ENCODE results near the gene HOPX. TPM values are rescaled to one million over a fixed set of nuclear protein-coding genes. Genes with fewer than 3 reads are reported as not detected.

Gene HOPX
- total RNA-seq, 1 experiment from 2014 or later, result not detected

- no peak for DNase-seq (ENCODE audit: low spot score)
- no TSS peak for BruUV-seq (replicated peaks)
- ChIA-PET CTCF (no interaction called here), POLR2A (ENCODE audit: low non-redundant PET) (no interaction called here)
- intact Hi-C loops (cut with micrococcal nuclease; ENCODE audit: unreplicated experiment), result no loop called here
- TF ChIP-seq, protein P1, sequence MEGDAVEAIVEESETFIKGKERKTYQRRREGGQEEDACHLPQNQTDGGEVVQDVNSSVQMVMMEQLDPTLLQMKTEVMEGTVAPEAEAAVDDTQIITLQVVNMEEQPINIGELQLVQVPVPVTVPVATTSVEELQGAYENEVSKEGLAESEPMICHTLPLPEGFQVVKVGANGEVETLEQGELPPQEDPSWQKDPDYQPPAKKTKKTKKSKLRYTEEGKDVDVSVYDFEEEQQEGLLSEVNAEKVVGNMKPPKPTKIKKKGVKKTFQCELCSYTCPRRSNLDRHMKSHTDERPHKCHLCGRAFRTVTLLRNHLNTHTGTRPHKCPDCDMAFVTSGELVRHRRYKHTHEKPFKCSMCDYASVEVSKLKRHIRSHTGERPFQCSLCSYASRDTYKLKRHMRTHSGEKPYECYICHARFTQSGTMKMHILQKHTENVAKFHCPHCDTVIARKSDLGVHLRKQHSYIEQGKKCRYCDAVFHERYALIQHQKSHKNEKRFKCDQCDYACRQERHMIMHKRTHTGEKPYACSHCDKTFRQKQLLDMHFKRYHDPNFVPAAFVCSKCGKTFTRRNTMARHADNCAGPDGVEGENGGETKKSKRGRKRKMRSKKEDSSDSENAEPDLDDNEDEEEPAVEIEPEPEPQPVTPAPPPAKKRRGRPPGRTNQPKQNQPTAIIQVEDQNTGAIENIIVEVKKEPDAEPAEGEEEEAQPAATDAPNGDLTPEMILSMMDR (conservative IDR thresholded peaks at IDR 0.05; ENCODE audit: low read depth, low read length), result no peak
- no peak for TF ChIP-seq EZH2 (IDR thresholded peaks at IDR 0.05; ENCODE audit: borderline replicate concordance, low read depth, low read length, poor library complexity, severe bottlenecking)
- no peaks in the 10 kb centered on the region for H3K27me3 ChIP-seq (replicated peaks; ENCODE audit: insufficient read depth, low read depth, low read length, poor library complexity)
- no peaks in the 10 kb centered on the region for H3K36me3 ChIP-seq (ENCODE audit: insufficient read depth, low read length, poor library complexity, severe bottlenecking)
- no peak overlapping the region for H3K4me3 ChIP-seq (ENCODE audit: low read depth, low read length, poor library complexity, severe bottlenecking)
- H3K4me1 ChIP-seq (ENCODE audit: insufficient read depth, low read length, poor library complexity, severe bottlenecking), result no peaks in the 10 kb centered on the region
- no peak overlapping the region for H3K27ac ChIP-seq (ENCODE audit: low read depth, low read length, poor library complexity, severe bottlenecking)
- H3K9me3 ChIP-seq (ENCODE audit: low read depth, low read length, poor library complexity, severe bottlenecking), result no peaks in the 10 kb centered on the region
These were observed 11.5 kb upstream of the HOPX start for GRCh38 chr4:56692576-56692975.

GRCh38 chr4:56691425-56691824 lies 10.3 kb upstream of the HOPX start:
- no peaks in the 10 kb centered on the region for H3K4me1 ChIP-seq (ENCODE audit: insufficient read depth, low read length, poor library complexity, severe bottlenecking)
- H3K27ac ChIP-seq (ENCODE audit: low read depth, low read length, poor library complexity, severe bottlenecking), result no peak overlapping the region
- no peak for DNase-seq (ENCODE audit: low spot score)
- no peaks in the 10 kb centered on the region for H3K9me3 ChIP-seq (ENCODE audit: low read depth, low read length, poor library complexity, severe bottlenecking)
- POLR2A ChIA-PET (ENCODE audit: low non-redundant PET), result no interaction called here
- no TSS peak for BruUV-seq (replicated peaks)
- H3K36me3 ChIP-seq (ENCODE audit: insufficient read depth, low read length, poor library complexity, severe bottlenecking), result no peaks in the 10 kb centered on the region
- CTCF ChIA-PET, result no interaction called here
- intact Hi-C loops (cut with micrococcal nuclease; ENCODE audit: unreplicated experiment), result no loop called here
- TF ChIP-seq, protein P1 (conservative IDR thresholded peaks at IDR 0.05; ENCODE audit: low read depth, low read length), result no peak
- TF ChIP-seq EZH2 (IDR thresholded peaks at IDR 0.05; ENCODE audit: borderline replicate concordance, low read depth, low read length, poor library complexity, severe bottlenecking), result no peak
- H3K27me3 ChIP-seq (replicated peaks; ENCODE audit: insufficient read depth, low read depth, low read length, poor library complexity), result no peaks in the 10 kb centered on the region
- H3K4me3 ChIP-seq (ENCODE audit: low read depth, low read length, poor library complexity, severe bottlenecking), result no peak overlapping the region

GRCh38 chr4:56690393-56690792 lies 9.3 kb upstream of the HOPX start:
- CTCF ChIA-PET, result no interaction called here
- intact Hi-C loops (cut with micrococcal nuclease; ENCODE audit: unreplicated experiment), result no loop called here
- TF ChIP-seq, protein P1 (conservative IDR thresholded peaks at IDR 0.05; ENCODE audit: low read depth, low read length), result no peak
- no peak for TF ChIP-seq EZH2 (IDR thresholded peaks at IDR 0.05; ENCODE audit: borderline replicate concordance, low read depth, low read length, poor library complexity, severe bottlenecking)

More at GRCh38 chr4:56690393-56690792, 9.3 kb upstream of the HOPX start:
- no peak overlapping the region for H3K27ac ChIP-seq (ENCODE audit: low read depth, low read length, poor library complexity, severe bottlenecking)
- no peak overlapping the region for H3K4me3 ChIP-seq (ENCODE audit: low read depth, low read length, poor library complexity, severe bottlenecking)
- no peak for DNase-seq (ENCODE audit: low spot score)
- H3K9me3 ChIP-seq (ENCODE audit: low read depth, low read length, poor library complexity, severe bottlenecking), result no peaks in the 10 kb centered on the region
- BruUV-seq (replicated peaks), result no TSS peak
- no peaks in the 10 kb centered on the region for H3K27me3 ChIP-seq (replicated peaks; ENCODE audit: insufficient read depth, low read depth, low read length, poor library complexity)
- no peaks in the 10 kb centered on the region for H3K36me3 ChIP-seq (ENCODE audit: insufficient read depth, low read length, poor library complexity, severe bottlenecking)
- no peaks in the 10 kb centered on the region for H3K4me1 ChIP-seq (ENCODE audit: insufficient read depth, low read length, poor library complexity, severe bottlenecking)
- POLR2A ChIA-PET (ENCODE audit: low non-redundant PET), result no interaction called here
